Breast epithelium (tissue), 4 donors: ENCODE measurements around the gene MACROH2A2. TPM values are rescaled to one million over a fixed set of nuclear protein-coding genes. Genes with fewer than 3 reads are reported as not detected.

Source experiments
- DNase-seq, 2 donors: peaks; one replicate each; pipeline ENCODE4 v3.0.0-alpha.2; 2019; ENCODE audit warnings: low spot score in 2 of 2
- H3K27ac ChIP-seq, 2 donors: fragments of 200-600 bp; sonication (generic) in 1 of 2; one replicate each; pipeline ENCODE4 v1.5.1; 2016 to 2019; ENCODE audit warnings: mild to moderate bottlenecking in 1 of 2
- H3K27me3 ChIP-seq, 2 donors: fragments of 200-600 bp; sonication (generic) in 1 of 2; one replicate each; pipeline versions ENCODE4 v1.5.1 to v1.6.0; 2017 to 2019; ENCODE audit warnings: control low read depth in 1 of 2, mild to moderate bottlenecking in 1 of 2
- H3K36me3 ChIP-seq: fragments of 200-600 bp; one replicate; pipeline ENCODE4 v1.5.1; 2019
- H3K4me1 ChIP-seq, 2 donors: fragments of 200-600 bp; sonication (generic); one replicate each; pipeline ENCODE4 v1.5.1; 2016 to 2019; ENCODE audit warnings: control low read depth in 1 of 2
- H3K4me3 ChIP-seq, 3 donors: fragments of 200-600 bp; sonication (generic); 1 replicate in 2 of 3; 2 replicates in 1 of 3; pipeline ENCODE4 v1.5.1; 2016 to 2019; ENCODE audit warnings: mild to moderate bottlenecking in 3 of 3, moderate library complexity in 2 of 3
- H3K9me3 ChIP-seq, 2 donors: fragments of 200-600 bp; sonication (generic) in 1 of 2; one replicate each; pipeline ENCODE4 v1.5.1; 2016 to 2019; ENCODE audit warnings: control low read depth in 1 of 2
- POLR2A ChIP-seq: fragments of 450-650 bp; IDR thresholded peaks from one replicate; pipeline ENCODE4 v1.6.1; 2016; ENCODE audit warnings: antibody characterized with exemption, mild to moderate bottlenecking, moderate library complexity
- POLR2AphosphoS5 ChIP-seq, 3 donors: sonication (generic); formaldehyde crosslinking; IDR thresholded peaks; one replicate each; pipeline ENCODE4 v1.6.1; 2017; ENCODE audit warnings: antibody characterized with exemption in 3 of 3
- intact Hi-C: fragments of 100-400 bp; cut with DNase I; formaldehyde crosslinking; loops from one replicate; pipeline ENCODE4 v1.15.1; 2023; ENCODE audit warnings: low total_unique reads
- total RNA-seq, 3 donors: library from RNA; depleted of rRNA; stranded (reverse); fragments of >200 nt; gene quantifications; one replicate each; pipeline ENCODE4 v1.1.0, GENCODE V29; 2016
- TF ChIP-seq, protein P1 (sequence below), 3 donors: fragments of 450-650 bp; IDR thresholded peaks; one replicate each; pipeline ENCODE4 v1.5.1; 2016 to 2017; ENCODE audit warnings: antibody characterized with exemption in 3 of 3, mild to moderate bottlenecking in 3 of 3, moderate library complexity in 3 of 3

MACROH2A2 gene
- total RNA-seq: 10 to 100 TPM in 2 of 3 donors, 1 to 10 TPM in 1; 4.8 to 19.5 (median 15.4) TPM

DNA sequence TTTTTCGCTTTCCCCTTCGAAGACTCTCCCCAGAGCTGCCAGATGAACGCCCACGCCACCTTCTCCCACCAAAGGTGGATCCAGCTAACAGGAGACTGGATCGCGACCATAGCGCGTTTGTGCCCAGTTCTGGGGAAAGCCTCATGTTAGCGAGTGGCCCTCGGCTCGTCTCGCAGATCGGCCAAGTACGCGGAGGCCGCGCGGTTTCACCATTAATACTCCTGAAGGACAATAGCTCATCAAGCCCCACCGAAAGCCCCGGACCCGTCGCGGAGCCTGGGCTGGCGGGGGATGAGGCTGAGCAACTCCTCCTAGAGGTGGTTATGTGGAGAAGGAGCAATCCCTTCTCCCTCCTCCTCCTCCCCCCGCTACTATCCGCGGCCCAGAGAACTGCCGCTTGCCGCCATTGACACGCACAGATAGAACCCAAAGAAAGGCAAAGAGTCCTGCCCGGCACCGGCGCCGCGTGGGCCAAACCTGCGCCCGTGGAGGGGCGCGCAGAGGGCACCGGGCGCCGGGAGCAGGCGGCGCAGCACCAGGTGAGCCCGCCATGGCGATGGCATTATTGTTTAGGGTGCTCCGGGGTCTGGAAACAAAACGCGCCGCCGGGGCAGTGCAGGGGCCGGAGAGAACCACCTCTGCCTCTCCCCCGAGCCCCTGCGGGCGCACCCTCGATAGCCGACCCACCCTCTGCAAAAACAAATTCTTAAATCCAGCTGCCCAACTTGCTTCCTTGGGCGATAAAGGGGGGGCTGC lies at the start of gene MACROH2A2:
TSS of gene MACROH2A2 (plus strand) at position 385 of the 756 bp plus-strand sequence. CDS start 22,813 bp downstream, outside the sequence.
- DNase-seq: peak; percentile 58 to 60

DNA sequence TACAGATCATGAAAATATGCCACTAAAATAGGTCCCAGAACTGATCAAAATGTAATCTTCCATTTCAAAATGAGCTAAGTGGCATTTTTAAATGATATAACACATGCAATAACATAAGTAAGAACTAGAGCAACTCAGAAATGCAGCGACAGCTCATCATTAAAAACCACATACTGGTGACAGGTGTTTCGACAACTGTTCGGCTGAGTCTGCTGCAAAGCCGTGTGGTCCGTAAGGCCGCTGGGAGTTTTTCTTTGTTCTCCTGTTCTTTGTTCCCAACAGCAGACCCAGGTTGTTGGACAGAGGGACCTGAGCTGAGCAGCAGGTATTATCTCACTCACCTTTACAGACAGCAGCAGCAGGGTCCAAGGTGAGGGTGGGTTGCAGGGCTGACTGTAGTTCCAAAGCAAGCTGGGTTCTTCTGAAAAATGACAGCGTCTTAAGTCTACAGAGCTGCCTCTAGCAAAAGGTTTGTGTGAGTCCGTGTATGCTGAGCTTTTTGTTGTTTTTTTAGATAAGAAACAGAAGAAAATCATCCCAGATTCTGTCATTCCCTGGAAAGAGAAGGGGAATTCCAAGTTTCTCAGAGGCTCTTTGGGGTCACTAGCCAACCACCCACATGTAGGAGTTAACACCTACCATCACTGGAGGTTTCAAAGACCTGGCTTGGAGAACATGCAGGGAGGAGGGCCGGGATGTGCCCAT lies 45.4 kb upstream of the MACROH2A2 start:
- no peak for DNase-seq
- Histone ChIP-seq H3K9me3 (no peaks in the 10 kb centered on the region), H3K4me1 (no peaks in the 10 kb centered on the region), H3K27ac (no peak overlapping the region), H3K4me3 (no peak overlapping the region), H3K36me3 (no peaks in the 10 kb centered on the region), H3K27me3 (no peaks in the 10 kb centered on the region)
- intact Hi-C loops: no loop called here
- TF ChIP-seq POLR2AphosphoS5 (IDR thresholded peaks at IDR 0.05): no peak
- TF ChIP-seq POLR2A: no peak
- TF ChIP-seq, protein P1, sequence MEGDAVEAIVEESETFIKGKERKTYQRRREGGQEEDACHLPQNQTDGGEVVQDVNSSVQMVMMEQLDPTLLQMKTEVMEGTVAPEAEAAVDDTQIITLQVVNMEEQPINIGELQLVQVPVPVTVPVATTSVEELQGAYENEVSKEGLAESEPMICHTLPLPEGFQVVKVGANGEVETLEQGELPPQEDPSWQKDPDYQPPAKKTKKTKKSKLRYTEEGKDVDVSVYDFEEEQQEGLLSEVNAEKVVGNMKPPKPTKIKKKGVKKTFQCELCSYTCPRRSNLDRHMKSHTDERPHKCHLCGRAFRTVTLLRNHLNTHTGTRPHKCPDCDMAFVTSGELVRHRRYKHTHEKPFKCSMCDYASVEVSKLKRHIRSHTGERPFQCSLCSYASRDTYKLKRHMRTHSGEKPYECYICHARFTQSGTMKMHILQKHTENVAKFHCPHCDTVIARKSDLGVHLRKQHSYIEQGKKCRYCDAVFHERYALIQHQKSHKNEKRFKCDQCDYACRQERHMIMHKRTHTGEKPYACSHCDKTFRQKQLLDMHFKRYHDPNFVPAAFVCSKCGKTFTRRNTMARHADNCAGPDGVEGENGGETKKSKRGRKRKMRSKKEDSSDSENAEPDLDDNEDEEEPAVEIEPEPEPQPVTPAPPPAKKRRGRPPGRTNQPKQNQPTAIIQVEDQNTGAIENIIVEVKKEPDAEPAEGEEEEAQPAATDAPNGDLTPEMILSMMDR (IDR thresholded peaks at IDR 0.05): no peak

More for the DNA sequence above, at the start of gene MACROH2A2:
- Histone ChIP-seq H3K27ac (peak within 1 kb of the TSS; percentile 64 to 75), H3K9me3 (no peaks in the 10 kb centered on the region), H3K4me1 (no peaks in the 10 kb centered on the region), H3K36me3 (no peaks in the 10 kb centered on the region), H3K27me3 (no peaks in the 10 kb centered on the region), H3K4me3 (peak within 1 kb of the TSS; percentile 69 to 86 (median 86))
- intact Hi-C loops: no loop called here
- TF ChIP-seq POLR2AphosphoS5 (IDR thresholded peaks at IDR 0.05) (no peak), POLR2A (no peak)
- TF ChIP-seq, protein P1 (IDR thresholded peaks at IDR 0.05): no peak

DNA sequence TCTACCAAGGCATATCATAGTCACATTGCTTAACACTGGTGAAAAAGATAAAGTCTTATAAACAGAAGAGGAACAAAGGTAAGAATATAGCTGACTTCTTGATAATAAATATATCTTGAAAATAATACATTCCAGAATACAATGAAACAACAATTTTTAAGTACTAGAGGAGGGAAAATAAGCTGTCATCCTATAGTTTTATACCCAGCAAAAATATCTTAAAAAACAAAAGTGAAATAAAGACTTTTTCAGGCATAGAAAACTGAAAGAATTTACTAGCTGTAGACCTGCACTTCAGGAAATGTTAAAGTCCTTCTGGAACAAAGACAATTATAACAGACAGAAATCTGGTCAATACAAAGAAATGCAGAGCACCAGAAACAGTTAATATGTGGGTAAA lies 21.4 kb upstream of the MACROH2A2 start:
- Histone ChIP-seq H3K27me3 (no peaks in the 10 kb centered on the region), H3K36me3 (no peaks in the 10 kb centered on the region), H3K27ac (no peak overlapping the region), H3K4me1 (no peaks in the 10 kb centered on the region), H3K4me3 (no peak overlapping the region), H3K9me3 (peaks cover 0 to 4% of the 10 kb centered on the region in 2 donors)
- TF ChIP-seq POLR2A (no peak), POLR2AphosphoS5 (IDR thresholded peaks at IDR 0.05) (no peak)
- TF ChIP-seq, protein P1 (IDR thresholded peaks at IDR 0.05): no peak
- intact Hi-C loops: no loop called here
- no peak for DNase-seq

DNA sequence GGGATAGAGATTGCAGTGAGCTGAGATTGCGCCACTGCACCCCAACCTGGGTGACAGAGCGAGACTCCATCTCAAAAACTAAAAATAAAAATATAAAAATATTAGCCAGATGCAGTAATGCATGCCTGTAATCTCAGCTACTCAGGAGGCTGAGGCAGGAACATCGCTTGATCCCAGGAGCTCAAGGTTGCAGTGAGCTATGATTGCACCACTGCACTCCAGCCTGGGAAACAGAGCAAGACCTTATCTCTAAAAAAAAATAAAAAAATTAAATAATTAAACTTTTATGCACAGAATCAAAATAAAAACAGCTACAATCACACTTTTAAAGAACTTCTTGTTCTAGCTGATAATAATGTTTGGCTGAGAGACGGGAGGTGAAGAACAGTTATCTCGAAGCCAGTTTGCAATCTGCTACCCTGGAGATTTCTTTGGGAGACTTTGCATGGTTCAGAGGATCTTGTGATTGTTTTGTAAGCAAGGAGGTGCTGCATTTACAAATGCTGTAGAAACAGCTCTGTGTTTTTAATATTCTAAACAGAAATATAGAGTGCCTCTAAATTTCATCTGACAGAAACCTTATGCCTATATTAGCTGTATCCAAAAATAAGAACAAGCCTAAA lies 19.9 kb upstream of the MACROH2A2 start:
- TF ChIP-seq POLR2AphosphoS5 (IDR thresholded peaks at IDR 0.05) (no peak), POLR2A (no peak)
- TF ChIP-seq, protein P1 (IDR thresholded peaks at IDR 0.05): no peak
- Histone ChIP-seq H3K4me3 (no peak overlapping the region), H3K27ac (no peak overlapping the region), H3K36me3 (no peaks in the 10 kb centered on the region), H3K9me3 (peaks cover 0 to 4% of the 10 kb centered on the region in 2 donors), H3K4me1 (no peaks in the 10 kb centered on the region), H3K27me3 (no peaks in the 10 kb centered on the region)
- DNase-seq: no peak
- intact Hi-C loops: no loop called here
